ENCODE data around the gene CFAP99.
"Not testable (repeated sequence)": the region's sequence is repeated elsewhere in the genome, so short reads cannot be mapped to it uniquely, and the experiment has no call there.

The CFAP99 gene

GRCh38 chr4:2461246-2461960 lies 42.6 kb downstream of the CFAP99 start:
- Histone ChIP-seq H3K4me1 (peaks cover 8% of the 10 kb centered on the region), H3K9me3 (no peaks in the 10 kb centered on the region), H3K4me3 (no peak overlapping the region), H3K27me3 (ENCODE audit: low read depth) (no peaks in the 10 kb centered on the region), H3K36me3 (replicated peaks) (no peaks in the 10 kb centered on the region)
- in situ Hi-C loops (cut with MboI; ENCODE audit: low sequenced_read_pairs): no loop called here
- no peak for DNase-seq (ENCODE audit: low spot score in 2 of 2)

- no peaks in the 10 kb centered on the region for H3K27me3 ChIP-seq (ENCODE audit: low read depth)
- in situ Hi-C loops (cut with MboI; ENCODE audit: low sequenced_read_pairs): no loop called here
- H3K9me3 ChIP-seq: no peaks in the 10 kb centered on the region
- peaks cover 11% of the 10 kb centered on the region for H3K4me1 ChIP-seq
- H3K4me3 ChIP-seq: peak overlapping the region; percentile 21
- DNase-seq (ENCODE audit: low spot score in 2 of 2): peak; percentile 57 to 77
- no peaks in the 10 kb centered on the region for H3K36me3 ChIP-seq (replicated peaks)
Measured at GRCh38 chr4:2462218-2462991, 43.6 kb downstream of the CFAP99 start.

GRCh38 chr4:2462992-2463762 lies 44.4 kb downstream of the CFAP99 start:
- peaks cover 11% of the 10 kb centered on the region for H3K4me1 ChIP-seq
- in situ Hi-C loops (cut with MboI; ENCODE audit: low sequenced_read_pairs): no loop called here
- H3K4me3 ChIP-seq: peak overlapping the region; percentile 21; the same call in 1 of the 2 replicates
- no peaks in the 10 kb centered on the region for H3K9me3 ChIP-seq
- no peaks in the 10 kb centered on the region for H3K36me3 ChIP-seq (replicated peaks)
- DNase-seq (ENCODE audit: low spot score in 2 of 2): no peak
- H3K27me3 ChIP-seq (ENCODE audit: low read depth): no peaks in the 10 kb centered on the region

GRCh38 chr4:2465032-2465431 lies 46.3 kb downstream of the CFAP99 start:
- H3K4me3 ChIP-seq: no peak overlapping the region
- H3K36me3 ChIP-seq (replicated peaks): peaks cover 7% of the 10 kb centered on the region
- H3K27me3 ChIP-seq (ENCODE audit: low read depth): no peaks in the 10 kb centered on the region
- peaks cover 11% of the 10 kb centered on the region for H3K4me1 ChIP-seq
- no peak for DNase-seq (ENCODE audit: low spot score in 2 of 2)
- in situ Hi-C loops (cut with MboI; ENCODE audit: low sequenced_read_pairs): no loop called here
- no peaks in the 10 kb centered on the region for H3K9me3 ChIP-seq

GRCh38 chr4:2465544-2465943 lies 46.8 kb downstream of the CFAP99 start:
- DNase-seq (ENCODE audit: low spot score in 2 of 2); in situ Hi-C loops (cut with MboI; ENCODE audit: low sequenced_read_pairs); H3K36me3 ChIP-seq (replicated peaks); H3K9me3 ChIP-seq; H3K27me3 ChIP-seq (ENCODE audit: low read depth); H3K4me3 ChIP-seq: not testable (repeated sequence)
- H3K4me1 ChIP-seq: peaks cover 15% of the 10 kb centered on the region

- peak; percentile 97 to 99 for DNase-seq (ENCODE audit: low spot score in 2 of 2)
- H3K4me1 ChIP-seq: peaks cover 7% of the 10 kb centered on the region
- no peaks in the 10 kb centered on the region for H3K27me3 ChIP-seq (ENCODE audit: low read depth)
- in situ Hi-C loops (cut with MboI; ENCODE audit: low sequenced_read_pairs): no loop called here
- H3K4me3 ChIP-seq: peak within 1 kb of the TSS; percentile 96
- peaks cover 39% of the 10 kb centered on the region for H3K36me3 ChIP-seq (replicated peaks)
- H3K9me3 ChIP-seq: peaks cover 10% of the 10 kb centered on the region; the same call in 1 of the 2 replicates
Measured at GRCh38 chr4:2468456-2469191, 49.9 kb downstream of the CFAP99 start, which contains the start of gene RNF4. Gene RNF4 (plus strand): TSS chr4:2469106. CDS start chr4:2490494, 21,388 bp downstream.

GRCh38 chr4:2469192-2469984 lies 50.6 kb downstream of the CFAP99 start:
- peaks cover 7% of the 10 kb centered on the region for H3K4me1 ChIP-seq
- peak in 1 of 2 experiments; percentile 58 for DNase-seq (ENCODE audit: low spot score in 2 of 2)
- in situ Hi-C loops (cut with MboI; ENCODE audit: low sequenced_read_pairs): no loop called here
- H3K36me3 ChIP-seq (replicated peaks): peaks cover 43% of the 10 kb centered on the region
- H3K27me3 ChIP-seq (ENCODE audit: low read depth): no peaks in the 10 kb centered on the region
- peaks cover 10% of the 10 kb centered on the region; the same call in 1 of the 2 replicates for H3K9me3 ChIP-seq
- peak overlapping the region; percentile 96 for H3K4me3 ChIP-seq

- no peak for DNase-seq (ENCODE audit: low spot score in 2 of 2)
- Histone ChIP-seq H3K27me3 (ENCODE audit: low read depth) (no peaks in the 10 kb centered on the region), H3K4me3 (peak overlapping the region; percentile 96), H3K36me3 (replicated peaks) (peaks cover 48% of the 10 kb centered on the region), H3K9me3 (peaks cover 10% of the 10 kb centered on the region; the same call in 1 of the 2 replicates), H3K4me1 (peaks cover 7% of the 10 kb centered on the region)
- in situ Hi-C loops (cut with MboI; ENCODE audit: low sequenced_read_pairs): no loop called here
Measured at GRCh38 chr4:2470791-2471190, 52.0 kb downstream of the CFAP99 start.

- Histone ChIP-seq H3K4me1 (peaks cover 4% of the 10 kb centered on the region; the same call in 1 of the 2 replicates), H3K36me3 (replicated peaks) (peaks cover 50% of the 10 kb centered on the region), H3K27me3 (ENCODE audit: low read depth) (no peaks in the 10 kb centered on the region), H3K4me3 (no peak overlapping the region), H3K9me3 (peaks cover 10% of the 10 kb centered on the region; the same call in 1 of the 2 replicates)
- DNase-seq (ENCODE audit: low spot score in 2 of 2): no peak
- in situ Hi-C loops (cut with MboI; ENCODE audit: low sequenced_read_pairs): no loop called here
Measured at GRCh38 chr4:2472187-2472586, 53.4 kb downstream of the CFAP99 start.

- no peaks in the 10 kb centered on the region for H3K27me3 ChIP-seq (ENCODE audit: low read depth)
- H3K9me3 ChIP-seq: no peaks in the 10 kb centered on the region
- peaks cover 17% of the 10 kb centered on the region for H3K36me3 ChIP-seq (replicated peaks)
- in situ Hi-C loops (cut with MboI; ENCODE audit: low sequenced_read_pairs): no loop called here
- peak in 1 of 2 experiments; percentile 45 for DNase-seq (ENCODE audit: low spot score in 2 of 2)
- peaks cover 13% of the 10 kb centered on the region for H3K4me1 ChIP-seq
- no peak overlapping the region for H3K4me3 ChIP-seq
Measured at GRCh38 chr4:2478229-2478628, 59.5 kb downstream of the CFAP99 start.

- H3K36me3 ChIP-seq (replicated peaks): peaks cover 5% of the 10 kb centered on the region
- no peak overlapping the region for H3K4me3 ChIP-seq
- DNase-seq (ENCODE audit: low spot score in 2 of 2): no peak
- peaks cover 13% of the 10 kb centered on the region for H3K4me1 ChIP-seq
- H3K27me3 ChIP-seq (ENCODE audit: low read depth): no peaks in the 10 kb centered on the region
- in situ Hi-C loops (cut with MboI; ENCODE audit: low sequenced_read_pairs): no loop called here
- H3K9me3 ChIP-seq: no peaks in the 10 kb centered on the region
Measured at GRCh38 chr4:2480649-2481048, 61.9 kb downstream of the CFAP99 start.

GRCh38 chr4:2482192-2482591 lies 63.4 kb downstream of the CFAP99 start:
- Histone ChIP-seq H3K36me3 (replicated peaks) (peaks cover 2% of the 10 kb centered on the region), H3K9me3 (no peaks in the 10 kb centered on the region), H3K27me3 (ENCODE audit: low read depth) (no peaks in the 10 kb centered on the region), H3K4me1 (peaks cover 13% of the 10 kb centered on the region), H3K4me3 (no peak overlapping the region)
- DNase-seq (ENCODE audit: low spot score in 2 of 2): no peak
- in situ Hi-C loops (cut with MboI; ENCODE audit: low sequenced_read_pairs): no loop called here

Data from HAP-1 (cell line).